Measurements from ENCODE around the gene CHIC2.

DNA sequence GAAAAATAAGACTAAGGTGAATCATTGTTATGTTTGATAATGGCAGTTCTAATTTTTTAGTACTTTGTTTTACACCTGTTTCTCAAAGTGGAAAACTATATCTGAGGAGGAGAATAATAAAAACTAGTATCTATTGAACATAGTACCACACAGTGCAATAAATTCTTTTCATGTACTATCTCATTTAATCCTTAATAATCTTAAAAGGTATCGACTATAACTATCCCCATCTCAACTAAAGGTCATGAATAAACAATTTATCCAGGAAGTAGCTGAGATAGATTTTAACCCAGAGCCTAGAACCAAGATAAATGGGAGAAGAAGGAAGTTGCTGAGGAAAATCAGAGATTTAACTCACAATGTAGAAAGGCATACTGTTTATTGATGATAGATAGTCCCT, 2.5 kb downstream of the CHIC2 start:
- TF ChIP-seq, protein P1, sequence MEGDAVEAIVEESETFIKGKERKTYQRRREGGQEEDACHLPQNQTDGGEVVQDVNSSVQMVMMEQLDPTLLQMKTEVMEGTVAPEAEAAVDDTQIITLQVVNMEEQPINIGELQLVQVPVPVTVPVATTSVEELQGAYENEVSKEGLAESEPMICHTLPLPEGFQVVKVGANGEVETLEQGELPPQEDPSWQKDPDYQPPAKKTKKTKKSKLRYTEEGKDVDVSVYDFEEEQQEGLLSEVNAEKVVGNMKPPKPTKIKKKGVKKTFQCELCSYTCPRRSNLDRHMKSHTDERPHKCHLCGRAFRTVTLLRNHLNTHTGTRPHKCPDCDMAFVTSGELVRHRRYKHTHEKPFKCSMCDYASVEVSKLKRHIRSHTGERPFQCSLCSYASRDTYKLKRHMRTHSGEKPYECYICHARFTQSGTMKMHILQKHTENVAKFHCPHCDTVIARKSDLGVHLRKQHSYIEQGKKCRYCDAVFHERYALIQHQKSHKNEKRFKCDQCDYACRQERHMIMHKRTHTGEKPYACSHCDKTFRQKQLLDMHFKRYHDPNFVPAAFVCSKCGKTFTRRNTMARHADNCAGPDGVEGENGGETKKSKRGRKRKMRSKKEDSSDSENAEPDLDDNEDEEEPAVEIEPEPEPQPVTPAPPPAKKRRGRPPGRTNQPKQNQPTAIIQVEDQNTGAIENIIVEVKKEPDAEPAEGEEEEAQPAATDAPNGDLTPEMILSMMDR (conservative IDR thresholded peaks at IDR 0.05; ENCODE audit: low read depth, low read length), result no peak
- TF ChIP-seq EZH2phosphoT487 (IDR thresholded peaks at IDR 0.05; ENCODE audit: borderline replicate concordance, low read length), result no peak

All from PC-3 (cell line).